H1 (cell line): Measurements from ENCODE around the gene GRK5. TPM values are rescaled to one million over a fixed set of nuclear protein-coding genes. Genes with fewer than 3 reads are reported as not detected.

Experiments
- CTCF ChIA-PET: fragments of 300-600 bp; sonication (Branson Sonifier 250); formaldehyde crosslinking; loops from one replicate; lab custom pipeline; 2021; ENCODE audit not compliant: partially characterized antibody; lab: Charles Lee
- POLR2A ChIA-PET: fragments of 300-600 bp; sonication (Branson Sonifier 250); formaldehyde crosslinking; loops from one replicate; lab custom pipeline; 2021; ENCODE audit warnings: inconsistent platforms; ENCODE audit not compliant: partially characterized antibody; lab: Charles Lee
- DNase-seq, 2 experiments: peaks; one replicate each; pipeline versions ENCODE4 v3.0.0 to v3.0.0-alpha.2; 2010 to 2022; ENCODE audit warnings: low spot score in 2 of 2, low read depth in 1 of 2, mixed read lengths in 1 of 2
- FAIRE-seq: peaks from 2 replicates; lab custom pipeline; 2011; peaks lifted over from hg19 to GRCh38; lab: Jason Lieb, UNC
- H2AFZ ChIP-seq: 2 replicates; pipeline ENCODE4 v1.8.1; 2012; ENCODE audit warnings: low read length, inconsistent platforms
- H2AK5ac ChIP-seq: 2 replicates; pipeline ENCODE4 v1.6.1; 2013; ENCODE audit warnings: low read depth, low read length
- H2BK120ac ChIP-seq: replicated peaks from 2 replicates; pipeline ENCODE3; 2013; ENCODE audit warnings: low read depth, low read length, inconsistent platforms
- H2BK12ac ChIP-seq: 2 replicates; pipeline ENCODE4 v1.6.1; 2013; ENCODE audit warnings: low read depth, low read length
- H2BK15ac ChIP-seq: 2 replicates; pipeline ENCODE4 v1.6.1; 2013; ENCODE audit warnings: low read length
- H2BK20ac ChIP-seq: 2 replicates; pipeline ENCODE4 v1.6.1; 2013; ENCODE audit warnings: low read length
- H2BK5ac ChIP-seq: 2 replicates; pipeline ENCODE4 v1.6.1; 2013; ENCODE audit warnings: low read depth, low read length
- H3K14ac ChIP-seq: 2 replicates; pipeline ENCODE4 v1.6.1; 2013; ENCODE audit warnings: inconsistent platforms; ENCODE audit not compliant: insufficient read length
- H3K18ac ChIP-seq: 2 replicates; pipeline ENCODE4 v1.6.1; 2013; ENCODE audit warnings: low read length; ENCODE audit errors: extremely low read depth
- H3K23ac ChIP-seq: 2 replicates; pipeline ENCODE4 v1.6.1; 2013; ENCODE audit warnings: inconsistent platforms; ENCODE audit not compliant: insufficient read length
- H3K23me2 ChIP-seq: 2 replicates; pipeline ENCODE4 v1.6.1; 2013; ENCODE audit warnings: low read depth, low read length
- H3K27ac ChIP-seq: 2 replicates; pipeline ENCODE4 v1.6.1; 2011; ENCODE audit warnings: low read depth, low read length, inconsistent platforms
- H3K27me3 ChIP-seq, 4 experiments: replicated peaks in 1 of 4; 1 replicate in 1 of 4; 2 replicates in 3 of 4; pipeline versions ENCODE4 v1.6.1 to v1.8.1; 2011 to 2013; ENCODE audit warnings: low read length in 3 of 4, mild to moderate bottlenecking in 3 of 4, inconsistent platforms in 2 of 4, mixed read lengths in 2 of 4, moderate library complexity in 1 of 4; ENCODE audit not compliant: control insufficient read depth in 3 of 4, insufficient read depth in 3 of 4; ENCODE audit errors: extremely low read depth in 1 of 4
- H3K36me3 ChIP-seq, 4 experiments: 2 replicates each; pipeline versions ENCODE4 v1.6.1 to v1.8.1; 2011 to 2013; ENCODE audit warnings: mild to moderate bottlenecking in 4 of 4, low read length in 3 of 4, moderate library complexity in 2 of 4, control low read depth in 1 of 4, inconsistent platforms in 1 of 4; ENCODE audit not compliant: insufficient read depth in 4 of 4, control insufficient read depth in 2 of 4
- H3K4ac ChIP-seq: replicated peaks from 2 replicates; pipeline ENCODE3; 2013; ENCODE audit warnings: low read length, low read depth, mixed read lengths, inconsistent platforms; ENCODE audit not compliant: insufficient read length
- H3K4me1 ChIP-seq, 4 experiments: replicated peaks in 1 of 4; 1 replicate in 1 of 4; 2 replicates in 3 of 4; pipeline versions ENCODE4 v1.6.1 to v1.8.1; 2011 to 2013; ENCODE audit warnings: low read length in 3 of 4, inconsistent platforms in 2 of 4, mixed read lengths in 1 of 4; ENCODE audit not compliant: insufficient read depth in 4 of 4, control insufficient read depth in 3 of 4
- H3K4me2 ChIP-seq, 2 experiments: 2 replicates each; pipeline versions ENCODE4 v1.6.1 to v1.8.1; 2011 to 2013; ENCODE audit warnings: low read depth in 2 of 2, low read length in 2 of 2, control low read depth in 1 of 2, inconsistent platforms in 1 of 2, mild to moderate bottlenecking in 1 of 2; ENCODE audit not compliant: insufficient read depth in 1 of 2
- H3K4me3 ChIP-seq, 4 experiments: fragments of 200-600, 300-600 bp in 1 of 4; sonication (generic), shearing (Covaris generic), sonication (Bioruptor Twin) in 1 of 4; 2 replicates each; pipeline versions ENCODE4 v1.5.1 to v1.8.1; 2011 to 2016; ENCODE audit warnings: low read length in 4 of 4, low read depth in 3 of 4, control low read depth in 2 of 4, inconsistent platforms in 2 of 4, mild to moderate bottlenecking in 2 of 4, mixed read lengths in 1 of 4, moderate library complexity in 1 of 4; ENCODE audit not compliant: insufficient read depth in 2 of 4; ENCODE audit errors: extremely low read depth in 1 of 4
- H3K56ac ChIP-seq: replicated peaks from 2 replicates; pipeline ENCODE3; 2013; ENCODE audit warnings: low read depth, mild to moderate bottlenecking, mixed read lengths, low read length, inconsistent platforms; ENCODE audit not compliant: insufficient read length
- H3K79me1 ChIP-seq: 2 replicates; pipeline ENCODE4 v1.6.1; 2013; ENCODE audit warnings: low read depth, low read length, control low read depth
- H3K79me2 ChIP-seq, 2 experiments: 2 replicates each; pipeline versions ENCODE4 v1.6.1 to v1.8.1; 2012 to 2013; ENCODE audit warnings: low read length in 2 of 2, mild to moderate bottlenecking in 2 of 2, inconsistent platforms in 1 of 2; ENCODE audit not compliant: insufficient read depth in 2 of 2, control insufficient read depth in 1 of 2
- H3K9ac ChIP-seq, 4 experiments: replicated peaks in 1 of 4; 1 replicate in 1 of 4; 2 replicates in 3 of 4; pipeline versions ENCODE4 v1.6.1 to v1.8.1; 2011 to 2013; ENCODE audit warnings: low read depth in 3 of 4, low read length in 3 of 4, control low read depth in 2 of 4, mild to moderate bottlenecking in 2 of 4, moderate library complexity in 2 of 4, inconsistent platforms in 1 of 4; ENCODE audit errors: extremely low read depth in 1 of 4
- H3K9me3 ChIP-seq, 2 experiments: 2 replicates each; pipeline versions ENCODE4 v1.6.1 to v1.8.1; 2012 to 2013; ENCODE audit warnings: mild to moderate bottlenecking in 2 of 2, moderate library complexity in 2 of 2, control low read depth in 1 of 2, inconsistent platforms in 1 of 2, low read depth in 1 of 2, low read length in 1 of 2, mixed read lengths in 1 of 2; ENCODE audit not compliant: insufficient read depth in 2 of 2
- H4K20me1 ChIP-seq, 2 experiments: replicated peaks in 1 of 2; 2 replicates each; pipeline versions ENCODE3 to v1.8.1; 2011 to 2013; ENCODE audit warnings: inconsistent platforms in 2 of 2, low read length in 2 of 2, mild to moderate bottlenecking in 1 of 2; ENCODE audit not compliant: insufficient read depth in 2 of 2, control insufficient read depth in 1 of 2
- H4K5ac ChIP-seq: 2 replicates; pipeline ENCODE4 v1.6.1; 2013; ENCODE audit warnings: low read length, low read depth, mixed read lengths, inconsistent platforms; ENCODE audit not compliant: insufficient read length
- H4K8ac ChIP-seq: 2 replicates; pipeline ENCODE4 v1.8.0; 2013; ENCODE audit warnings: mild to moderate bottlenecking, moderate library complexity, low read length, inconsistent platforms; ENCODE audit not compliant: insufficient read depth; ENCODE audit errors: extremely low read depth
- H4K91ac ChIP-seq: replicated peaks from 2 replicates; pipeline ENCODE3; 2013; ENCODE audit warnings: low read length, mixed read lengths, inconsistent platforms; ENCODE audit not compliant: insufficient read length
- ATF2 ChIP-seq: IDR thresholded peaks from 2 replicates; pipeline ENCODE4 v1.6.1; 2012; ENCODE audit warnings: low read length, inconsistent platforms
- ATF3 ChIP-seq: IDR thresholded peaks from 2 replicates; pipeline ENCODE4 v1.6.1; 2011; ENCODE audit warnings: low read depth, mild to moderate bottlenecking, low read length; ENCODE audit not compliant: insufficient read depth
- CBX5 ChIP-seq: fragments of 300-800, 300-1000 bp; sonication (generic); IDR thresholded peaks from 2 replicates; pipeline ENCODE4 v1.7.1; 2016; ENCODE audit warnings: antibody characterized with exemption, low read length, low read depth
- FOSL1 ChIP-seq: IDR thresholded peaks from 2 replicates; pipeline ENCODE4 v1.6.1; 2011; ENCODE audit warnings: mild to moderate bottlenecking, low read depth, low read length, moderate library complexity; ENCODE audit not compliant: insufficient read depth
- GABPA ChIP-seq: IDR thresholded peaks from 2 replicates; pipeline ENCODE4 v1.6.1; 2011; ENCODE audit warnings: mild to moderate bottlenecking, low read length, moderate library complexity, borderline replicate concordance; ENCODE audit not compliant: insufficient read depth
- RAD21 ChIP-seq, 2 experiments: IDR thresholded peaks in 1 of 2; conservative IDR thresholded peaks in 1 of 2; 2 replicates each; pipeline ENCODE4 v1.6.1; 2011; ENCODE audit warnings: low read depth in 2 of 2, low read length in 2 of 2, improper control_type of control experiment in 1 of 2, inconsistent platforms in 1 of 2, mild to moderate bottlenecking in 1 of 2, moderate library complexity in 1 of 2
- RNF2 ChIP-seq: fragments of 200-900, 300-1000 bp; sonication (generic); IDR thresholded peaks from 2 replicates; pipeline ENCODE4 v1.7.1; 2016; ENCODE audit warnings: borderline replicate concordance, low read depth, mild to moderate bottlenecking, antibody characterized with exemption, low read length; ENCODE audit not compliant: poor library complexity, severe bottlenecking; ENCODE audit errors: missing control alignments
- SP2 ChIP-seq: IDR thresholded peaks from 2 replicates; pipeline ENCODE4 v1.6.1; 2012; ENCODE audit warnings: mild to moderate bottlenecking, low read length, inconsistent platforms
- WGBS, 2 experiments: shearing (Covaris generic) in 1 of 2; methylation state at CpG; one replicate each; pipeline versions ENCODE4 v1.1.6 to v1.1.7; 2013 to 2015; ENCODE audit warnings: low lambda C conversion rate in 2 of 2, mixed read lengths in 2 of 2, inconsistent platforms in 1 of 2, low coverage in 1 of 2, missing lambda C conversion rate in 1 of 2; ENCODE audit not compliant: insufficient replicate concordance in 2 of 2, insufficient coverage in 1 of 2, insufficient read length in 1 of 2; ENCODE audit errors: extremely low coverage in 1 of 2, missing lambda C conversion rate in 1 of 2; 5-methylcytosine and 5-hydroxymethylcytosine counted together
- polyA plus RNA-seq, 7 experiments: library from polyadenylated mRNA; depleted of rRNA in 3 of 7; stranded (reverse) in 5 of 7; unstranded in 2 of 7; fragments of >200 nt in 5 of 7; fragments of 200-250 nt in 2 of 7; gene quantifications; 1 replicate in 5 of 7; 2 replicates in 1 of 7; 4 replicates in 1 of 7; pipeline versions ENCODE4 v1.2.1 to v1.2.3, GENCODE V29; 2011 to 2013; ENCODE audit warnings: missing spikeins in 2 of 7, mixed read lengths in 2 of 7
- total RNA-seq: library from RNA; stranded (reverse); fragmentation: NEBNext Ultra II Directional; extraction: Animal tissue kit (Norgen Biotek cat#: 25700); gene quantifications from 2 replicates; pipeline ENCODE4 v1.2.1, GENCODE V29; 2021

The GRK5 gene
- total and polyA plus RNA-seq, 2 of the 8 experiments (the other 6 are each of a cell fraction or from before 2014, with no cell fraction given): 0.54 to 2.5 TPM

- Histone ChIP-seq H3K79me2 (no peaks in the 10 kb centered on the region), H2BK120ac (no peak overlapping the region), H3K4ac (no peak overlapping the region), H2AK5ac (peak overlapping the region; percentile 41), H3K4me1 (peaks cover 12 to 33% (median 23%) of the 10 kb centered on the region in 4 experiments), H3K79me1 (no peaks in the 10 kb centered on the region), H3K18ac (no peak overlapping the region; the same call in 1 of the 2 replicates), H2BK15ac (no peak overlapping the region; the same call in 1 of the 2 replicates), H4K5ac (no peak overlapping the region), H3K27me3 (no peaks in the 10 kb centered on the region), H3K9me3 (no peaks in the 10 kb centered on the region), H2BK5ac (peak overlapping the region; percentile 36; the same call in 1 of the 2 replicates), H4K8ac (no peak overlapping the region), H4K20me1 (no peaks in the 10 kb centered on the region), H3K23ac (no peak overlapping the region), H3K14ac (no peak overlapping the region), H4K91ac (peak overlapping the region; percentile 25), H2BK12ac (peak overlapping the region; percentile 71; the same call in 1 of the 2 replicates), H3K36me3 (no peaks in the 10 kb centered on the region), H3K56ac (no peak overlapping the region), H3K4me3 (no peak overlapping the region), H3K9ac (no peak overlapping the region), H3K4me2 (peak overlapping the region in 1 of 2 experiments; percentile 41; a peak in 2 of 4 replicates), H3K27ac (no peak overlapping the region), H2AFZ (no peak overlapping the region), H3K23me2 (no peaks in the 10 kb centered on the region; the same call in 1 of the 2 replicates), H2BK20ac (peak overlapping the region; percentile 38)
- WGBS, 2 experiments: 61% methylated on average over 11 of the region's 11 CpGs; no CpG with 5 or more reads in 1 of the 2 experiments
- CTCF ChIA-PET: interaction anchor here (1.3 to 3.0 kb wide), 2 partner anchors 97 to 112 kb away, joined by 4 to 9 read pairs; no protein-coding TSS in a partner anchor
- DNase-seq: no peak
- POLR2A ChIA-PET: no interaction called here
- no peak for FAIRE-seq
- TF ChIP-seq CBX5: no peak
- TF ChIP-seq GABPA: no peak
- TF ChIP-seq RNF2: no peak
- no peak for TF ChIP-seq ATF2
- TF ChIP-seq RAD21 (IDR thresholded peaks at IDR 0.05 in 1 of 2, conservative IDR thresholded peaks at IDR 0.05 in 1 of 2; ENCODE audit: low read depth in 2 of 2, low read length in 2 of 2): no peak
- TF ChIP-seq ATF3: no peak
- TF ChIP-seq FOSL1: no peak
- no peak for TF ChIP-seq SP2
Measured at GRCh38 chr10:119318411-119319160, 111.2 kb downstream of the GRK5 start.
